ENCODE measurements around the gene KIF5A. TPM values are rescaled to one million over a fixed set of nuclear protein-coding genes. Genes with fewer than 3 reads are reported as not detected.
A peak's percentile ranks its signal among the peaks of the same experiment; 100 is the strongest.

The KIF5A gene
- total and polyA plus RNA-seq, 4 donors: 0.05 to 0.34 (median 0.14) TPM

- TF ChIP-seq, protein P1, sequence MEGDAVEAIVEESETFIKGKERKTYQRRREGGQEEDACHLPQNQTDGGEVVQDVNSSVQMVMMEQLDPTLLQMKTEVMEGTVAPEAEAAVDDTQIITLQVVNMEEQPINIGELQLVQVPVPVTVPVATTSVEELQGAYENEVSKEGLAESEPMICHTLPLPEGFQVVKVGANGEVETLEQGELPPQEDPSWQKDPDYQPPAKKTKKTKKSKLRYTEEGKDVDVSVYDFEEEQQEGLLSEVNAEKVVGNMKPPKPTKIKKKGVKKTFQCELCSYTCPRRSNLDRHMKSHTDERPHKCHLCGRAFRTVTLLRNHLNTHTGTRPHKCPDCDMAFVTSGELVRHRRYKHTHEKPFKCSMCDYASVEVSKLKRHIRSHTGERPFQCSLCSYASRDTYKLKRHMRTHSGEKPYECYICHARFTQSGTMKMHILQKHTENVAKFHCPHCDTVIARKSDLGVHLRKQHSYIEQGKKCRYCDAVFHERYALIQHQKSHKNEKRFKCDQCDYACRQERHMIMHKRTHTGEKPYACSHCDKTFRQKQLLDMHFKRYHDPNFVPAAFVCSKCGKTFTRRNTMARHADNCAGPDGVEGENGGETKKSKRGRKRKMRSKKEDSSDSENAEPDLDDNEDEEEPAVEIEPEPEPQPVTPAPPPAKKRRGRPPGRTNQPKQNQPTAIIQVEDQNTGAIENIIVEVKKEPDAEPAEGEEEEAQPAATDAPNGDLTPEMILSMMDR (IDR thresholded peaks at IDR 0.05; ENCODE audit: control extremely low read depth, extremely low read depth): no peak
- Histone ChIP-seq H3K36me3 (ENCODE audit: control insufficient read depth in 4 of 4, insufficient read depth in 4 of 4, low read length in 4 of 4) (peaks cover 0 to 12% (median 0%) of the 10 kb centered on the region in 4 donors), H3K27me3 (ENCODE audit: control insufficient read depth in 3 of 3, insufficient read depth in 3 of 3, low read length in 2 of 3) (peaks cover 2 to 72% (median 42%) of the 10 kb centered on the region in 3 donors), H3K9me3 (ENCODE audit: control insufficient read depth in 4 of 4, insufficient read depth in 3 of 4, low read length in 3 of 4) (no peaks in the 10 kb centered on the region), H3K4me3 (no peak overlapping the region), H3K4me1 (ENCODE audit: control insufficient read depth in 5 of 5, insufficient read depth in 5 of 5, low read length in 5 of 5) (peaks cover 0 to 13% (median 0%) of the 10 kb centered on the region in 5 donors), H3K27ac (ENCODE audit: low read depth in 1 of 2, low read length in 1 of 2) (no peak overlapping the region), H3K9ac (ENCODE audit: insufficient read depth in 1 of 2, low read length in 2 of 2) (no peak overlapping the region)
- DNase-seq: peak in 1 of 3 donors; percentile 33
- ATAC-seq (ENCODE audit: insufficient read depth, low FRiP score): no peak
- WGBS, 2 donors: 3 to 6% methylated on average over 41 to 42 of the region's 42 CpGs
Measured at GRCh38 chr12:57620936-57621496, 71.2 kb downstream of the KIF5A start.

DNA sequence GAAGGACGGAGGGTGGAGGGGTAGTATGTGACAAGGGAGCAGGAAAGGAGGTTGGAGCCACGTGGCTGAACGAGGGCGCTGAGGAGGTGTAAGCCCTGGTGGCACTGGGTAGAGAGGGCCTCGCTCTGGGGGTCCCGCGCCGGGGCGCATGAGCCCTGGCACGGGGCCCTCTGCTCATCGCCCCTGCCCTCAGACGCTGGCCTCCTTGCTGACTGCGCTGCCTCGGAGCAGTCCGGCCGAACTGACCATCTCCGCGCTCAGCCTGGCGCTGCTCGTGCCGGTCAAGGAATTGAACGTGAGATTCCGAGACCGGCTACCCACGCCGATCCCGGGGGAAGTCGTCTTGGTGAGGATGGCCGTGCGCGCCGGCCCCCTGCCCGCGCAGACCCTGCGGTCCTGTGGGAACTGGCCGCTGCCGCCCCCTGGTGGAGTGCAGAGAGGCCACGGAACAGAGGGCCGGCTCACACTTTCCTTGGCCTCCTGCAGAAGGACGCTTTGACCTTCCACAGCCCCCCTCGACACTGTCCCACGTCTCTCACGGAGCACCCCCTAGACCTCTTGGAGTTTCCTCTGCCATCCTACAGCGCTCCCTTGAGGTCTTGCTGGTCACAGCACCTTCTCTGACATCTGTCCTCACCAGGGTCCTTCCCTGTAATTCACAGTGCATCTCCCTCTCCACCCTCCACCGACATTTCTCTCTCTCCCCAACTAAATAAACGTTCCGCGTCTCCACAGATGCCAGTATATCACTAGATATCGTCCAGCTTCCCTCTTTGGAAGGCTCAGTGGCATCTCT, 71.9 kb downstream of the KIF5A start:
- 1 to 2% methylated on average over 41 to 49 of the region's 49 CpGs for WGBS, 2 donors
- Histone ChIP-seq H3K4me3 (no peak overlapping the region), H3K9ac (ENCODE audit: insufficient read depth in 1 of 2, low read length in 2 of 2) (no peak overlapping the region), H3K36me3 (ENCODE audit: control insufficient read depth in 4 of 4, insufficient read depth in 4 of 4, low read length in 4 of 4) (peaks cover 0 to 7% (median 0%) of the 10 kb centered on the region in 4 donors), H3K9me3 (ENCODE audit: control insufficient read depth in 4 of 4, insufficient read depth in 3 of 4, low read length in 3 of 4) (no peaks in the 10 kb centered on the region), H3K4me1 (ENCODE audit: control insufficient read depth in 5 of 5, insufficient read depth in 5 of 5, low read length in 5 of 5) (peaks cover 0 to 18% (median 1%) of the 10 kb centered on the region in 5 donors), H3K27me3 (ENCODE audit: control insufficient read depth in 3 of 3, insufficient read depth in 3 of 3, low read length in 2 of 3) (peaks cover 2 to 79% (median 48%) of the 10 kb centered on the region in 3 donors), H3K27ac (ENCODE audit: low read depth in 1 of 2, low read length in 1 of 2) (no peak overlapping the region)
- TF ChIP-seq, protein P1 (IDR thresholded peaks at IDR 0.05; ENCODE audit: control extremely low read depth, extremely low read depth): peak; percentile 58
- ATAC-seq (ENCODE audit: insufficient read depth, low FRiP score): peak; percentile 78
- peak; percentile 61 to 70 (median 70) for DNase-seq

DNA sequence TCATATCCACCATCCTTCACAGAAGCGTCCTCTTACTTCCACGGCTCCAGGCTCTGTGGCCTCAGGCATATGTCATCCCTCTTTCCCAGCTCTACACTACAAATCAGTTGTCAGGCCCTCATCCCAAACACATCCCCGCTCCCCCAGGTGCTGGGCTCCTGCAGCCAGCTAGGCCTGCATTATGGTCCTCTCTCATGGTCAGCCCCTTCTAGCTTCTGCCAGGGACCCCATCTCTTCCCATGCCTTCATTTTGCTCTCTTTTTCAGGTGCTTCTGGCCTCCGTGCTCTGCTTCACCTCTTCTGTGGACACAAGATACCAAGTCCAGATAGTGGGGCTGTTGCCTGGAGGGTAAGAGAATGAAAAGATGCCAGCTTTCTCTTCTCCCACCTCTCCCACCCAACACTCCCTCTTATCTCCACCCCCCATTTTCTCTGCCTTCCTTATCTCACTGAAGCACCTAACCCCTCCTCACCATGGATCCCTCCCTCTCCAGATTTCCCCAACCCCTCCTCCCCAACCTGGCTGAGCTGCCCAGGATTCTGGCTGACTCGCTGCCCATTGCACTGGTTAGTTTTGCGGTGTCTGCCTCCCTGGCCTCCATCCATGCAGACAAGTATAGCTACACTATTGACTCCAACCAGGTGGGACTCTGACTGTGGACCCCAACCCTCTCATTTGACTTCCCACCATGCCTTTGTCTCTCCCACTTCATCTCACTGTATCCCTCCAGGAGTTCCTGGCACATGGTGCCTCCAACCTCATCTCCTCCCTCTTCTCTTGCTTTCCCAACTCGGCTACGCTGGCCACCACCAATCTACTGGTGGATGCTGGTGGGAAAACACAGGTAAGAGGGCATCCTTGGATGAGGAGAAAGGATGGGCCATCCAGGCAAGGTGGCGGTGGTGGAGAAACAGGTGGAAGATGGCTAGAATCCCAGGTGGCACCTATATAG, 72.7 kb downstream of the KIF5A start:
- ATAC-seq (ENCODE audit: insufficient read depth, low FRiP score) (no peak), DNase-seq (peak in 1 of 3 donors; percentile 8)
- Histone ChIP-seq H3K4me3 (no peak overlapping the region), H3K27me3 (ENCODE audit: control insufficient read depth in 3 of 3, insufficient read depth in 3 of 3, low read length in 2 of 3) (peaks cover 2 to 85% (median 50%) of the 10 kb centered on the region in 3 donors), H3K4me1 (ENCODE audit: control insufficient read depth in 5 of 5, insufficient read depth in 5 of 5, low read length in 5 of 5) (peaks cover 0 to 20% (median 3%) of the 10 kb centered on the region in 5 donors), H3K36me3 (ENCODE audit: control insufficient read depth in 4 of 4, insufficient read depth in 4 of 4, low read length in 4 of 4) (peaks cover 0 to 3% (median 0%) of the 10 kb centered on the region in 4 donors), H3K27ac (ENCODE audit: low read depth in 1 of 2, low read length in 1 of 2) (no peak overlapping the region), H3K9ac (ENCODE audit: insufficient read depth in 1 of 2, low read length in 2 of 2) (no peak overlapping the region), H3K9me3 (ENCODE audit: control insufficient read depth in 4 of 4, insufficient read depth in 3 of 4, low read length in 3 of 4) (no peaks in the 10 kb centered on the region)
- TF ChIP-seq, protein P1 (IDR thresholded peaks at IDR 0.05; ENCODE audit: control extremely low read depth, extremely low read depth): no peak
- WGBS, 2 donors: 83 to 88% methylated on average over 9 of the region's 9 CpGs

Measured in lung (tissue), 12 donors.